GM18519 (cell line): ENCODE measurements around the gene SMARCB1.

ENCODE experiments used
- ATAC-seq: cut with Tn5 transposase; IDR thresholded peaks from one replicate; pipeline ENCODE4 v1.9.1; 2021; ENCODE audit warnings: mild to moderate bottlenecking, moderate library complexity; ENCODE audit not compliant: unreplicated experiment, low FRiP score

The SMARCB1 gene

DNA sequence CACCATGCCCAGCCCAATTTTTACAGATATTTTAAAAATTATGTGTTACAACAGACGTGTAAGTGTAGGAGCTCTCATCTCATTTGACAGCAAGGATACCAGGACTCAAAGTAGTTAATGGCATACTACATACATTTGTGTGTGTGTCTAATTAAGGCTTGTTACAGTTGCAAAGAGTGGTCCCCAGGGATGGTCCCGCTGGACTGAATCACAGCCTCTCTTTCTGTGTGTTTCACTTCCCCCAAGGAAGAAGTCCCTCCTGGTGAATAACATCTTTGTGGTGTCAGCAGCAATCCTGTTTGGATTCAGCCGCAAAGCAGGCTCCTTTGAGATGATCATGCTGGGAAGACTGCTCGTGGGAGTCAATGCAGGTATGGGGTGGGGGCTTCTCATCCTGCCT, 88.1 kb downstream of the SMARCB1 start:
- ATAC-seq: no peak

GRCh38 chr22:23875801-23876200, 89.0 kb downstream of the SMARCB1 start:
- ATAC-seq: no peak

- ATAC-seq: no peak
Observed at GRCh38 chr22:23877566-23877965, 90.8 kb downstream of the SMARCB1 start.

GRCh38 chr22:23878219-23878618, 91.5 kb downstream of the SMARCB1 start:
- ATAC-seq: no peak

- no peak for ATAC-seq
Observed at GRCh38 chr22:23882370-23882769, 95.6 kb downstream of the SMARCB1 start.

- no peak for ATAC-seq
Observed at GRCh38 chr22:23883658-23884057, 96.9 kb downstream of the SMARCB1 start.

GRCh38 chr22:23884140-23884539, 97.4 kb downstream of the SMARCB1 start:
- ATAC-seq: no peak
